ENCODE measurements around the gene RARA. TPM values are rescaled to one million over a fixed set of nuclear protein-coding genes. Genes with fewer than 3 reads are reported as not detected.

RARA gene
- total RNA-seq, 4 donors from 2014 or later: 18.5 to 41.8 (median 28.5) TPM

- peaks cover 0 to 96% of the 10 kb centered on the region in 2 donors for H3K36me3 ChIP-seq
- no peak overlapping the region for H3K4me3 ChIP-seq
- H3K27me3 ChIP-seq: no peaks in the 10 kb centered on the region
- 83 to 86% methylated on average over 3 to 5 of the region's 5 CpGs for WGBS, 2 donors (ENCODE audit: low coverage in 1 of 2)
- H3K9me3 ChIP-seq: no peaks in the 10 kb centered on the region
- H3K27ac ChIP-seq: no peak overlapping the region
- no peaks in the 10 kb centered on the region for H3K4me1 ChIP-seq
- no peak for ATAC-seq
- TF ChIP-seq EP300 (IDR thresholded peaks at IDR 0.05) (no peak), POLR2AphosphoS5 (IDR thresholded peaks at IDR 0.05) (no peak), POLR2A (IDR thresholded peaks at IDR 0.05) (no peak)
These were observed 43.6 kb upstream of the RARA start for GRCh38 chr17:40265337-40265736.

GRCh38 chr17:40266882-40267281 is 42.1 kb upstream of the RARA start:
- ATAC-seq: no peak
- Histone ChIP-seq H3K36me3 (peaks cover 0 to 96% of the 10 kb centered on the region in 2 donors), H3K9me3 (no peaks in the 10 kb centered on the region), H3K4me1 (no peaks in the 10 kb centered on the region), H3K27me3 (no peaks in the 10 kb centered on the region), H3K27ac (no peak overlapping the region), H3K4me3 (no peak overlapping the region)
- WGBS, 2 donors (ENCODE audit: low coverage in 1 of 2): 93 to 95% methylated on average over 6 of the region's 6 CpGs
- TF ChIP-seq CTCF (IDR thresholded peaks at IDR 0.05) (no peak), POLR2AphosphoS5 (IDR thresholded peaks at IDR 0.05) (no peak), POLR2A (IDR thresholded peaks at IDR 0.05) (no peak), EP300 (IDR thresholded peaks at IDR 0.05) (no peak)

GRCh38 chr17:40268141-40268712 is 40.8 kb upstream of the RARA start:
- WGBS, 2 donors (ENCODE audit: low coverage in 1 of 2): 49 to 83% methylated on average over 1 to 2 of the region's 2 CpGs

GRCh38 chr17:40278414-40278813 is 30.6 kb upstream of the RARA start:
- H3K36me3 ChIP-seq: peaks cover 0 to 89% of the 10 kb centered on the region in 2 donors
- H3K9me3 ChIP-seq: no peaks in the 10 kb centered on the region
- no peak for ATAC-seq
- no peak for TF ChIP-seq CTCF (IDR thresholded peaks at IDR 0.05)
- TF ChIP-seq EP300 (IDR thresholded peaks at IDR 0.05): no peak
- TF ChIP-seq POLR2AphosphoS5 (IDR thresholded peaks at IDR 0.05): no peak
- TF ChIP-seq POLR2A (IDR thresholded peaks at IDR 0.05): no peak
- H3K4me1 ChIP-seq: peaks cover 0 to 2% (median 0%) of the 10 kb centered on the region in 3 donors
- 100% methylated on average over 1 of the region's 1 CpG; no CpG with 5 or more reads in 1 of the 2 donors for WGBS, 2 donors (ENCODE audit: low coverage in 1 of 2)
- H3K4me3 ChIP-seq: no peak overlapping the region
- H3K27ac ChIP-seq: no peak overlapping the region
- no peaks in the 10 kb centered on the region for H3K27me3 ChIP-seq

More at GRCh38 chr17:40268141-40268712, 40.8 kb upstream of the RARA start:
- Histone ChIP-seq H3K36me3 (peaks cover 0 to 96% of the 10 kb centered on the region in 2 donors), H3K27me3 (no peaks in the 10 kb centered on the region), H3K4me1 (no peaks in the 10 kb centered on the region), H3K27ac (no peak overlapping the region), H3K9me3 (no peaks in the 10 kb centered on the region), H3K4me3 (no peak overlapping the region)
- TF ChIP-seq CTCF (IDR thresholded peaks at IDR 0.05) (no peak), POLR2A (IDR thresholded peaks at IDR 0.05) (no peak), EP300 (IDR thresholded peaks at IDR 0.05) (no peak), POLR2AphosphoS5 (IDR thresholded peaks at IDR 0.05) (no peak)
- ATAC-seq: no peak

- H3K27me3 ChIP-seq: no peaks in the 10 kb centered on the region
- peaks cover 0 to 79% of the 10 kb centered on the region in 2 donors for H3K36me3 ChIP-seq
- no peak overlapping the region for H3K4me3 ChIP-seq
- ATAC-seq: no peak
- 63% methylated on average over 3 of the region's 4 CpGs; no CpG with 5 or more reads in 1 of the 2 donors for WGBS, 2 donors (ENCODE audit: low coverage in 1 of 2)
- H3K4me1 ChIP-seq: peaks cover 0 to 12% (median 0%) of the 10 kb centered on the region in 3 donors
- no peak for TF ChIP-seq POLR2A (IDR thresholded peaks at IDR 0.05)
- TF ChIP-seq EP300 (IDR thresholded peaks at IDR 0.05): no peak
- TF ChIP-seq CTCF (IDR thresholded peaks at IDR 0.05): no peak
- TF ChIP-seq POLR2AphosphoS5 (IDR thresholded peaks at IDR 0.05): no peak
- no peak overlapping the region for H3K27ac ChIP-seq
- H3K9me3 ChIP-seq: no peaks in the 10 kb centered on the region
These were observed 29.6 kb upstream of the RARA start for GRCh38 chr17:40279402-40279801.

All from gastroesophageal sphincter (tissue), 4 donors.